GM12872 (cell line): ENCODE data around the gene DIPK1B.

Experiments
- CTCF ChIP-seq: IDR thresholded peaks from 3 replicates; pipeline ENCODE4 v1.5.1; 2011; ENCODE audit warnings: low read depth, mild to moderate bottlenecking, low read length, moderate library complexity; ENCODE audit not compliant: insufficient read depth

DIPK1B gene

GRCh38 chr9:136671254-136671614 is 41.1 kb upstream of the DIPK1B start:
- no peak for TF ChIP-seq CTCF

DNA sequence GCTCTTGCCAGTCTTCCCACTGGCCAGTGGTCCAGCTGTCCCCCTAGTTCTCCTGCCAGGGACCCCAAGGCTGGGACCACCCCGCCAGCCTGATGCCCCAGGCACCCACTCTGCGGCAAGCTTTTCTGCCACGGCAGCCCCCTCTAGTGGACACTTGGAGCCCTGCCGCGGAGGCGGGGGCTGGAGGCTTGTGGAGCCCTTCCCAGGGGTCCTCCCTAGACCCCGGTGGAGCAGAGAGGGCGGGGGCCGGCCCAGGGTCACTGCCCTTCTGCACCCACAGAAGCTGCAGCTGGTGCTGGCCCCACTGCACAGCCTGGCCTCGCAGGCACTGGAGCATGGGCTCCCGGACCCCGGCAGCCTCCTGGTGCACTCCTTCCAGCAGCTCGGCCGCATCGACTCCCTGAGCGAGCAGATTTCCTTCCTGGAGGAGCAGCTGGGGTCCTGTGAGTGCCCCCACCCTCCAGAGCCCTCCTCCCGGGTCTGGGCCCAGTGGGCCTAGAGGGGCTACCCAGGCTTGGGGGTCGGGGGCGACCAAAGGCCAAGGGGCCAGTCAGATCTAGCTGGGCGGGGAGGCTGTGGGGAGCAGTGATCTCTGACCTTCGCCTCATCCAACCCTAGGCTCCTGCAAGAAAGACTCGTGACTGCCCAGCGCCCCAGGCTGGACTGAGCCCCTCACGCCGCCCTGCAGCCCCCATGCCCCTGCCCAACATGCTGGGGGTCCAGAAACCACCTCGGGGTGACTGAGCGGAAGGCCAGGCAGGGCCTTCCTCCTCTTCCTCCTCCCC is 40.5 kb upstream of the DIPK1B start:
- TF ChIP-seq CTCF: peak; percentile 88

- no peak for TF ChIP-seq CTCF
Observed at GRCh38 chr9:136672431-136673087, 39.8 kb upstream of the DIPK1B start.

GRCh38 chr9:136673088-136673974 is 39.0 kb upstream of the DIPK1B start:
- TF ChIP-seq CTCF: no peak

GRCh38 chr9:136673975-136674785 is 38.2 kb upstream of the DIPK1B start:
- TF ChIP-seq CTCF: no peak

DNA sequence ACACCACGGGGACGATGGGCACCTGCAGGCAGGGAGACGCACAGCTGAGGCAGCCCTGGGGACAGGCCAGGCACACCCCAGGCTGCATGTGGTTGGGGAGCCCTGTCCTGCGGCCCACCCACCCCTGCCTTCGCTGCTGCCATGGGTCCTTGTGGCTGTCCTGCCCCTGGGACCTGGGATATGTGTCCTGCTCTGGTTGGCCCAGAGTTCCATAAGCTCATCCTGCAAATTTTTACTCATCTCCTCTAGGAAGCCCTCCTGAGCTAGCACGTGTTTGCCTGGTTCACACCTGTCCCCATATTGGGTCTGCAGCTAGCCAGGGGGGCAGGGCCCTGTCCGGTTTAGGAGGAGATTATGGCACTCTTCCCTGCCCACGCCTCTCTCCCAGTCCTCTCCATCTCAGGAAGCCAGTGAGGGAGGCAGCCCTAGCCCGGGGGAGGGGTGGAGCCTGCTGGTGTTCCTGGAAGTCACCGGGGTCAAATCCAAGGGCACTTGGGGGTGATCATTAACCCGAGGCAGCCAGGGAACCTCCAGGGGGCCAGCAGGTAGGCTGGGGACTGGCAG is 37.5 kb upstream of the DIPK1B start:
- no peak for TF ChIP-seq CTCF
